Pancreas (tissue), 10 donors: ENCODE measurements around the gene SPSB2. TPM values are rescaled to one million over a fixed set of nuclear protein-coding genes. Genes with fewer than 3 reads are reported as not detected.

Source experiments
- ATAC-seq, 4 donors: fragments of 200-7000 bp; cut with Tn5 transposase; one replicate each; pipeline versions ENCODE4 v1.8.0 to v1.9.1; 2020; ENCODE audit warnings: mild to moderate bottlenecking in 4 of 4, moderate library complexity in 4 of 4
- DNase-seq, 6 donors: peaks; one replicate each; pipeline ENCODE4 v3.0.0-alpha.2; 2020
- FAIRE-seq: peaks from 2 replicates; lab custom pipeline; 2012; peaks lifted over from hg19 to GRCh38; lab: Jason Lieb, UNC
- H3K27ac ChIP-seq, 4 donors: fragments of 200-600 bp; sonication (generic); 1 replicate in 3 of 4; 2 replicates in 1 of 4; pipeline versions ENCODE4 v1.5.0 to v1.8.0; 2020
- H3K27me3 ChIP-seq, 4 donors: fragments of 200-600 bp; one replicate each; pipeline ENCODE4 v1.8.0; 2021
- H3K36me3 ChIP-seq, 3 donors: fragments of 200-600 bp; sonication (generic) in 1 of 3; one replicate each; pipeline versions ENCODE4 v1.5.0 to v1.8.0; 2020 to 2021
- H3K4me1 ChIP-seq, 3 donors: fragments of 200-600 bp; one replicate each; pipeline ENCODE4 v1.8.0; 2021
- H3K4me3 ChIP-seq, 4 donors: fragments of 200-600 bp; sonication (generic) in 2 of 4; one replicate each; pipeline versions ENCODE4 v1.5.0 to v1.8.0; 2020 to 2021
- H3K9me3 ChIP-seq, 4 donors: fragments of 200-600 bp; one replicate each; pipeline ENCODE4 v1.8.0; 2021
- CTCF ChIP-seq, 4 donors: fragments of 200-600 bp; sonication (generic) in 3 of 4; IDR thresholded peaks; one replicate each; pipeline versions ENCODE4 v1.5.0 to v1.8.0; 2021; ENCODE audit warnings: antibody characterized with exemption in 4 of 4
- WGBS, 2 donors: extraction: QIAGEN DNeasy Blood & Tissue Kit; methylation state at CpG; one replicate each; pipeline ENCODE4 v1.1.7; 2013; 5-methylcytosine and 5-hydroxymethylcytosine counted together
- intact Hi-C, 3 donors: fragments of 100-400 bp; cut with DNase I; formaldehyde crosslinking; loops; one replicate each; pipeline versions ENCODE4 v1.11.1 to v1.14.2; 2022
- polyA plus RNA-seq, 2 donors: library from polyadenylated mRNA; stranded (reverse); fragments of 200-250 nt; gene quantifications; one replicate each; pipeline ENCODE4 v1.2.3, GENCODE V29; 2013
- total RNA-seq, 6 donors: library from RNA; stranded (reverse); fragmentation: NEBNext Ultra II Directional in 4 of 6; extraction: Animal tissue kit (Norgen Biotek cat#: 25700) in 4 of 6; gene quantifications; one replicate each; pipeline versions ENCODE4 v1.2.1 to v1.2.4, GENCODE V29; 2021 to 2023
- donor health status: healthy with polysubstance abuse.
- donor health status: DM: no; HTN: no; CAD: no; lungs with moderate emphysema.
- donor health status: DM: no; HTN: no; CAD: no.
- donor health status: control.
- donor health status: control.
- donor health status: Bipolar disorder and iron deficiency.
- donor health status: DM: yes; HTN: yes; CAD: no.
- donor health status: DM: no; HTN: no; CAD: no.
- donor health status: DM: no; HTN: no; CAD: no.
- donor health status: DM: yes; HTN: yes; CAD: no.

SPSB2 gene
- total and polyA plus RNA-seq, 8 donors: 3.1 to 12.5 (median 4.8) TPM

- Histone ChIP-seq H3K9me3 (no peaks in the 10 kb centered on the region), H3K27ac (no peak overlapping the region), H3K27me3 (no peaks in the 10 kb centered on the region), H3K4me1 (no peaks in the 10 kb centered on the region), H3K4me3 (no peak overlapping the region), H3K36me3 (no peaks in the 10 kb centered on the region)
- intact Hi-C loops: no loop called here
- TF ChIP-seq CTCF (IDR thresholded peaks at IDR 0.05): no peak
- ATAC-seq: no peak
- WGBS, 2 donors: 54 to 64% methylated on average over 4 of the region's 4 CpGs
- FAIRE-seq: no peak
- no peak for DNase-seq
These were observed 31.0 kb downstream of the SPSB2 start for GRCh38 chr12:6842075-6842474.

- Histone ChIP-seq H3K9me3 (no peaks in the 10 kb centered on the region), H3K27me3 (no peaks in the 10 kb centered on the region), H3K27ac (no peak within 1 kb of the TSS), H3K36me3 (no peaks in the 10 kb centered on the region), H3K4me1 (no peaks in the 10 kb centered on the region), H3K4me3 (no peak within 1 kb of the TSS)
- intact Hi-C loops: no loop called here
- no peak for ATAC-seq
- no peak for FAIRE-seq
- no peak for DNase-seq
- 75 to 81% methylated on average over 24 of the region's 24 CpGs for WGBS, 2 donors
- TF ChIP-seq CTCF (IDR thresholded peaks at IDR 0.05): no peak
These were observed 32.2 kb downstream of the SPSB2 start, which contains the start of gene GNB3 for GRCh38 chr12:6840761-6841515. GNB3 (plus strand) TSS chr12:6840925; CDS start chr12:6841288, 363 bp downstream.

- Histone ChIP-seq H3K36me3 (no peaks in the 10 kb centered on the region), H3K9me3 (no peaks in the 10 kb centered on the region), H3K27me3 (no peaks in the 10 kb centered on the region), H3K4me3 (no peak overlapping the region), H3K4me1 (no peaks in the 10 kb centered on the region), H3K27ac (no peak overlapping the region)
- no peak for DNase-seq
- no peak for TF ChIP-seq CTCF (IDR thresholded peaks at IDR 0.05)
- 71 to 94% methylated on average over 1 of the region's 1 CpG for WGBS, 2 donors
- intact Hi-C loops: no loop called here
- no peak for ATAC-seq
- no peak for FAIRE-seq
These were observed 32.8 kb downstream of the SPSB2 start for GRCh38 chr12:6840330-6840729.

GRCh38 chr12:6839482-6840201 lies 33.5 kb downstream of the SPSB2 start:
- WGBS, 2 donors: 80 to 82% methylated on average over 9 to 10 of the region's 10 CpGs
- no peak for FAIRE-seq
- H3K36me3 ChIP-seq: no peaks in the 10 kb centered on the region
- no peak overlapping the region for H3K4me3 ChIP-seq
- H3K9me3 ChIP-seq: no peaks in the 10 kb centered on the region
- H3K4me1 ChIP-seq: no peaks in the 10 kb centered on the region
- no peak for DNase-seq
- no peak for TF ChIP-seq CTCF (IDR thresholded peaks at IDR 0.05)
- H3K27me3 ChIP-seq: no peaks in the 10 kb centered on the region
- intact Hi-C loops: loop anchor here in 1 of 3 donors (5.0 kb wide), 1 partner anchor 107 kb away; no protein-coding TSS in a partner anchor
- ATAC-seq: no peak
- no peak overlapping the region for H3K27ac ChIP-seq
